Suprapubic skin (tissue), 4 donors: ENCODE data around the gene CHMP2A. TPM values are rescaled to one million over a fixed set of nuclear protein-coding genes. Genes with fewer than 3 reads are reported as not detected.

ENCODE experiments used
- DNase-seq, 2 donors: peaks; one replicate each; pipeline ENCODE4 v3.0.0-alpha.2; 2019; ENCODE audit warnings: low spot score in 2 of 2
- H3K27ac ChIP-seq: fragments of 200-600 bp; sonication (generic); one replicate; pipeline ENCODE4 v1.5.1; 2019
- H3K27me3 ChIP-seq: fragments of 200-600 bp; sonication (generic); one replicate; pipeline ENCODE4 v1.5.1; 2019
- H3K36me3 ChIP-seq: fragments of 200-600 bp; sonication (generic); one replicate; pipeline ENCODE4 v1.5.1; 2019
- H3K4me1 ChIP-seq: fragments of 200-600 bp; sonication (generic); one replicate; pipeline ENCODE4 v1.5.1; 2019
- H3K4me3 ChIP-seq: fragments of 200-600 bp; sonication (generic); one replicate; pipeline ENCODE4 v1.5.1; 2019; ENCODE audit warnings: mild to moderate bottlenecking
- H3K9me3 ChIP-seq: fragments of 200-600 bp; sonication (generic); one replicate; pipeline ENCODE4 v1.5.1; 2019
- CTCF ChIP-seq, 2 donors: fragments of 200-600 bp in 1 of 2; fragments of 450-650 bp in 1 of 2; sonication (generic) in 1 of 2; IDR thresholded peaks; one replicate each; pipeline ENCODE4 v1.5.1; 2016 to 2019; ENCODE audit warnings: antibody characterized with exemption in 2 of 2, mild to moderate bottlenecking in 1 of 2, moderate library complexity in 1 of 2
- EP300 ChIP-seq: sonication (generic); formaldehyde crosslinking; IDR thresholded peaks from one replicate; pipeline ENCODE4 v1.6.1; 2017; ENCODE audit warnings: antibody characterized with exemption
- POLR2A ChIP-seq, 2 donors: fragments of 450-650 bp; IDR thresholded peaks; one replicate each; pipeline ENCODE4 v1.6.1; 2017; ENCODE audit warnings: antibody characterized with exemption in 2 of 2, mild to moderate bottlenecking in 2 of 2, moderate library complexity in 2 of 2
- POLR2AphosphoS5 ChIP-seq, 3 donors: sonication (generic); formaldehyde crosslinking; IDR thresholded peaks; one replicate each; pipeline ENCODE4 v1.6.1; 2017; ENCODE audit warnings: antibody characterized with exemption in 3 of 3
- WGBS: methylation state at CpG from one replicate; pipeline ENCODE4 v1.1.5; 2018; 5-methylcytosine and 5-hydroxymethylcytosine counted together
- total RNA-seq, 4 donors: library from RNA; depleted of rRNA; stranded (reverse); fragments of >200 nt; gene quantifications; one replicate each; pipeline ENCODE4 v1.1.0, GENCODE V29; 2016

The CHMP2A gene
- total RNA-seq, 4 donors from 2014 or later, result 96.1 to 120 (median 103) TPM

- no peak for DNase-seq
- H3K4me1 ChIP-seq, result peaks cover 56% of the 10 kb centered on the region
- peak overlapping the region; percentile 42 for H3K4me3 ChIP-seq
- H3K27ac ChIP-seq, result peak overlapping the region; percentile 31
- H3K27me3 ChIP-seq, result no peaks in the 10 kb centered on the region
- H3K36me3 ChIP-seq, result peaks cover 20% of the 10 kb centered on the region
- TF ChIP-seq POLR2A (IDR thresholded peaks at IDR 0.05) (no peak), CTCF (IDR thresholded peaks at IDR 0.05) (no peak), EP300 (no peak), POLR2AphosphoS5 (IDR thresholded peaks at IDR 0.05) (no peak)
- H3K9me3 ChIP-seq, result no peaks in the 10 kb centered on the region
- WGBS, result 45% methylated on average over 3 of the region's 3 CpGs
These were observed 40.3 kb downstream of the CHMP2A start for GRCh38 chr19:58514564-58515022.

- 17% methylated on average over 36 of the region's 66 CpGs for WGBS
- Histone ChIP-seq H3K9me3 (no peaks in the 10 kb centered on the region), H3K4me3 (peak overlapping the region; percentile 42), H3K27me3 (no peaks in the 10 kb centered on the region), H3K4me1 (peaks cover 53% of the 10 kb centered on the region), H3K27ac (peak overlapping the region; percentile 52), H3K36me3 (peaks cover 20% of the 10 kb centered on the region)
- peak; percentile 91 for DNase-seq
- TF ChIP-seq EP300 (no peak), POLR2A (IDR thresholded peaks at IDR 0.05) (no peak), POLR2AphosphoS5 (IDR thresholded peaks at IDR 0.05) (peak in 1 of 3 donors; percentile 74), CTCF (IDR thresholded peaks at IDR 0.05) (peak; percentile 84 to 97)
These were observed 41.0 kb downstream of the CHMP2A start for GRCh38 chr19:58513694-58514563.

GRCh38 chr19:58513213-58513693 lies 41.7 kb downstream of the CHMP2A start:
- H3K27me3 ChIP-seq, result no peaks in the 10 kb centered on the region
- no peaks in the 10 kb centered on the region for H3K9me3 ChIP-seq
- no peak overlapping the region for H3K4me3 ChIP-seq
- H3K4me1 ChIP-seq, result peaks cover 47% of the 10 kb centered on the region
- peak overlapping the region; percentile 52 for H3K27ac ChIP-seq
- TF ChIP-seq CTCF (IDR thresholded peaks at IDR 0.05) (no peak), POLR2A (IDR thresholded peaks at IDR 0.05) (no peak), POLR2AphosphoS5 (IDR thresholded peaks at IDR 0.05) (no peak), EP300 (no peak)
- peaks cover 20% of the 10 kb centered on the region for H3K36me3 ChIP-seq
- 94% methylated on average over 5 of the region's 10 CpGs for WGBS
- DNase-seq, result no peak

- TF ChIP-seq CTCF (IDR thresholded peaks at IDR 0.05), result no peak
- TF ChIP-seq EP300, result no peak
- TF ChIP-seq POLR2AphosphoS5 (IDR thresholded peaks at IDR 0.05), result no peak
- TF ChIP-seq POLR2A (IDR thresholded peaks at IDR 0.05), result no peak
- WGBS, result 78% methylated on average over 6 of the region's 25 CpGs
- no peak for DNase-seq
- no peaks in the 10 kb centered on the region for H3K9me3 ChIP-seq
- H3K27me3 ChIP-seq, result no peaks in the 10 kb centered on the region
- H3K36me3 ChIP-seq, result peaks cover 12% of the 10 kb centered on the region
- H3K4me3 ChIP-seq, result no peak within 1 kb of the TSS
- H3K4me1 ChIP-seq, result peaks cover 31% of the 10 kb centered on the region
- no peak within 1 kb of the TSS for H3K27ac ChIP-seq
These were observed 43.3 kb downstream of the CHMP2A start, which contains the start of gene SLC27A5 for GRCh38 chr19:58511353-58512208. Gene SLC27A5, minus strand, starts transcription at chr19:58511992. Its CDS starts 37 bp downstream, at chr19:58511955.
